Measurements from ENCODE around the gene MAVS. TPM values are rescaled to one million over a fixed set of nuclear protein-coding genes. Genes with fewer than 3 reads are reported as not detected.

Gene MAVS
- total and polyA plus RNA-seq, 2 donors (not counting 3 experiments of a cell fraction or from before 2014, with no cell fraction given) = 18.8 to 40.7 TPM

GRCh38 chr20:3865887-3866407, 19.3 kb downstream of the MAVS start:
- no peaks in the 10 kb centered on the region for H3K9me3 ChIP-seq (replicated peaks; ENCODE audit: control insufficient read depth, insufficient read depth, low read length)
- no peaks in the 10 kb centered on the region for H3K4me1 ChIP-seq (ENCODE audit: control insufficient read depth, extremely low read depth, insufficient read depth, low read length)
- no peaks in the 10 kb centered on the region for H3K9me1 ChIP-seq (replicated peaks; ENCODE audit: control insufficient read depth, extremely low read depth, insufficient read depth, low read length)
- H3K4me2 ChIP-seq (ENCODE audit: insufficient read depth, low read length) = no peak overlapping the region
- no peak overlapping the region for H2AFZ ChIP-seq (ENCODE audit: low read depth, low read length)
- CTCF ChIA-PET = interaction anchor here (0.7 to 2.1 kb wide), 3 partner anchors 11 to 113 kb away, joined by 4 to 12 read pairs (median 5); no protein-coding TSS in a partner anchor
- H3K79me2 ChIP-seq (ENCODE audit: control insufficient read depth, insufficient read depth, low read length) = no peaks in the 10 kb centered on the region
- no peaks in the 10 kb centered on the region for H3K27me3 ChIP-seq (ENCODE audit: control insufficient read depth in 2 of 2, insufficient read depth in 2 of 2, low read length in 2 of 2)
- H3K9ac ChIP-seq (replicated peaks; ENCODE audit: extremely low read depth, insufficient read depth, low read length) = no peak overlapping the region
- POLR2A ChIA-PET = no interaction called here
- no TSS peak for BruUV-seq (replicated peaks)
- dilution Hi-C loops (cut with MboI; ENCODE audit: extremely low pct_ligation_motif_present, low sequenced_read_pairs) (no loop called here), intact Hi-C loops (cut with micrococcal nuclease) (no loop called here)
- H3K4me3 ChIP-seq (replicated peaks in 1 of 3; ENCODE audit: insufficient read depth in 1 of 3, low read depth in 1 of 3, low read length in 3 of 3) = no peak overlapping the region
- FAIRE-seq (no peak), DNase-seq (ENCODE audit: low read depth, low spot score) (no peak)
- H3K27ac ChIP-seq (ENCODE audit: insufficient read depth, low read depth, low read length) = no peak overlapping the region
- H4K20me1 ChIP-seq (replicated peaks; ENCODE audit: control insufficient read depth, extremely low read depth, insufficient read depth, low read length) = no peaks in the 10 kb centered on the region
- TF ChIP-seq EZH2 (IDR thresholded peaks at IDR 0.05; ENCODE audit: borderline replicate concordance, low read depth, low read length, severe bottlenecking) = no peak
- no peak for TF ChIP-seq POLR2A (IDR thresholded peaks at IDR 0.05; ENCODE audit: low read depth, low read length)
- TF ChIP-seq CTCF (IDR thresholded peaks at IDR 0.05; ENCODE audit: extremely low read depth in 1 of 2, insufficient read depth in 1 of 2, low read depth in 1 of 2, low read length in 2 of 2) = no peak
- no peak for TF ChIP-seq POLR2AphosphoS5 (IDR thresholded peaks at IDR 0.05; ENCODE audit: insufficient read depth, low read depth, low read length)
- no peak for TF ChIP-seq MYC (IDR thresholded peaks at IDR 0.05; ENCODE audit: low read depth, low read length)
- TF ChIP-seq JUN (IDR thresholded peaks at IDR 0.05; ENCODE audit: borderline replicate concordance, insufficient read depth, insufficient read length, low read depth) = no peak
- no peak for TF ChIP-seq GATA2 (IDR thresholded peaks at IDR 0.05; ENCODE audit: insufficient read depth, insufficient read length, low read depth, low read length)
- no peak for TF ChIP-seq FOS (IDR thresholded peaks at IDR 0.05; ENCODE audit: borderline replicate concordance, insufficient read depth, low read length)
- no peak for TF ChIP-seq MAX (IDR thresholded peaks at IDR 0.05; ENCODE audit: insufficient read depth, insufficient read length)
- H3K36me3 ChIP-seq (ENCODE audit: control insufficient read depth in 2 of 2, extremely low read depth in 1 of 2, insufficient read depth in 2 of 2, low read length in 2 of 2) = peaks cover 23 to 65% of the 10 kb centered on the region in 2 experiments
